ENCODE measurements around the gene AIPL1.
A peak's percentile ranks its signal among the peaks of the same experiment; 100 is the strongest.

The AIPL1 gene

DNA sequence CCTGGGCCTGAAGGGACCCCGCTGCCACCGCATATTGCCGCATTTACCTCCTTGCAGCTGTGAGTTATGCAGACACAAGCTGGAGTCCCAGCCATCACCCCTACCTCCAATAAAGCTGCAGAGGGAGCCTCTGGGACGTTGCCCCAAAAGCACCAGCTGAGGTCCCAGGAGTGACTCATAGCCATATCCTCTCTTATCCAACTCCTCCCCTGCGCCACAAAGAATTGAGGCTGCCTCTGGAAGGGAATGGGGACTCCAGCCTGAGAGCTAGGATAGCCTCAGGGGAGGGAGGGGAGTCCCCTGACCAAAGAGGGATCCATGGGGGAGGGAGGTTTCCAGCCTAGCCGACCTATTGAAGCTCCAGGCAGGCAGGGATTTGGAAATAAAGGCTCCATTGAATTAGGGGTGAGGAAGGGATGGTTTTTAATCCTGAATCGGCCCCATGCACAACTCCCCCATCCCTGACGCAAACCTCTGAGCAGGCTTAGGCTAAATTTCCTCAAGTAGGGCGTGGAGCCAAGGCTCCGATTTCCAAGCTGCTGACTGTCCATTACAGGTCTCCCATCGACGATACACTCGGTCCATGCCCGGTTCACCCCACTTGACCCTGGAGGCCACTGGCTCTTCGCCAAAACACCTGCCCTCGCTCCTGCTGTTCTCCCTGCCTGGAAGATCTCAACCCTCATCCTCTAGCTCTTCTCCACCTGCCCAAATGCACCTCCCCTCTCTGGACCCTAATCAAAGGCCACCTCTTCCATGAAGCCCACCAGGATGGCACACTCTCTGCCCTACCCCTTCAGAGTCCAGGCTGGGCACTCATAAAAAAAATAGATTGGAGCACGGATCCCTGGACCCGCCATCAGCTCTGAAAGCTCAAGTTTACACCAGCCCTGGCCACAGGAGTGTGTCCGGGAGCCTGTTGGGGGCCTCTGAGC, 36.9 kb upstream of the AIPL1 start:
- ATAC-seq (no peak), DNase-seq (no peak)
- H3K27ac Mint-ChIP-seq: no peak overlapping the region
- H3K4me3 Mint-ChIP-seq: no peak overlapping the region
- H3K4me1 Mint-ChIP-seq: peaks cover 6% of the 10 kb centered on the region
- no peaks in the 10 kb centered on the region for H3K9me3 Mint-ChIP-seq
- H3K27me3 Mint-ChIP-seq: no peaks in the 10 kb centered on the region

DNA sequence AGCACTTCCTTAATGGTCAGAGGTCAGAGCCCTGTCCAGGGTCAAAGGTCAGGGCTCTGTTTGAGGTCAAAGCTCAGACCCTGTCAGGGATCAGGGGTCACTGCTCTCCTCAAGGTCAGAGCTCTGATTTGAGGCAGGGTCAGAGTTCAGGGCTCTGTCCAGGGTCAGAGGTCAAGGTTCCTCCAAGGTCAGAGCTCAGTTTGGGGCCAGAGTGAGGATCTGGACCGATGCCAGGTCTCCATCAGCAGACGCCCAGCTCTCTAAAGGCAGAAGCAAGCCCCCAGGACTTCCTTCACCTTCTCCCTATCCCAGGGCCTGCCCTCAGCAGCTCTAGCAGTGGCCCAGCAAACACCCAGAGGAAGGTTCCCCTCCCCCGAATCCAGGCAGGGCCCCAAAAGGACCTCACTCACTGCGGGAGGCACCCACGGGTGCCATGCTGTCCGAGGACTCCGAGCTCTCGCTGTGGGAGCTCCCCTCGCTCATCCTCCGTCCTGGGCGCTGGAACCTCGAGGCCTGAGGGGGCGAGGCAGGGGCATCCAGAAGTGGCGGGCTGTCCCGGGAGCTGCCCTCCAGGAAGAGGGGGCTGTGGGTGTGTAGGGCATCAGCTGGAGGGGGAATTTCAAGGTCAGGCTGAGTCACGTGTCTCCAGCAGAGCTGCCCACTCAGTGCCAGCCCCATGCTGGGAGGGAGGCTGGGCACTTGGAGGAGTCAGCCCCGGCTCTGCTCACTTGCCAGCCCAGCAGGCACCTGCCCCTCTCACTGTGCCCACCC, 36.0 kb upstream of the AIPL1 start:
- Mint-ChIP-seq H3K27ac (no peak overlapping the region), H3K4me3 (no peak overlapping the region), H3K27me3 (no peaks in the 10 kb centered on the region), H3K4me1 (peaks cover 6% of the 10 kb centered on the region), H3K9me3 (no peaks in the 10 kb centered on the region)
- ATAC-seq (no peak), DNase-seq (no peak)

DNA sequence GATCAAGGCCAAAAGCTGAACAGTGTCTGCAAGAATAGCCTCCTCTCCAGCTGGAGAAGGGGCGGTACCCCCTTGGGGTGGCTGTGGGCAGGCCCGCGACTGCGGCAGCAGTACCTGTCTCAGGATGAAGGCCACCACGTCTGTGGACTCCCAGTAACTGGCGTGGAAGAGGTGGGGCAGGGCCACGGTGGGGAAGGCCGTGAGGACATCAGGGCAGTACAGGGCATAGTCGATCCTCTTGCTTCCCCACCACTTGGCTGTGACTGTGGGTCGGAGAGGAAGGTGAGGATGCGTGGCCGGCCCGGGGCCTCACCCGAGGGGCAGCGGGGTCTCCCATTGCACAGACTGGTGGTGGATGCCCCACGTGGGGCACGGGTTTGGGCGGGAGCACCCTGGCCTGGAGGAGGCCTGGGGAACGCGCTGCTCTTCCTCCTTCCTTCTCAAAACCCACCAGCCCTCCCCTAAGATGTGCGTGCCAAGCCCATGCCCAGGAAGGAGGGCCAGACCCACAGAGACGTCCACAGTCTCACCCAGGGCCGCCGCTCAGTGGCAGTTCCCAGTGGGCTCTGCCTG, 35.3 kb upstream of the AIPL1 start:
- Mint-ChIP-seq H3K27me3 (no peaks in the 10 kb centered on the region), H3K27ac (no peak overlapping the region), H3K4me1 (peaks cover 6% of the 10 kb centered on the region), H3K4me3 (no peak overlapping the region), H3K9me3 (no peaks in the 10 kb centered on the region)
- ATAC-seq (peak; percentile 17), DNase-seq (no peak)

DNA sequence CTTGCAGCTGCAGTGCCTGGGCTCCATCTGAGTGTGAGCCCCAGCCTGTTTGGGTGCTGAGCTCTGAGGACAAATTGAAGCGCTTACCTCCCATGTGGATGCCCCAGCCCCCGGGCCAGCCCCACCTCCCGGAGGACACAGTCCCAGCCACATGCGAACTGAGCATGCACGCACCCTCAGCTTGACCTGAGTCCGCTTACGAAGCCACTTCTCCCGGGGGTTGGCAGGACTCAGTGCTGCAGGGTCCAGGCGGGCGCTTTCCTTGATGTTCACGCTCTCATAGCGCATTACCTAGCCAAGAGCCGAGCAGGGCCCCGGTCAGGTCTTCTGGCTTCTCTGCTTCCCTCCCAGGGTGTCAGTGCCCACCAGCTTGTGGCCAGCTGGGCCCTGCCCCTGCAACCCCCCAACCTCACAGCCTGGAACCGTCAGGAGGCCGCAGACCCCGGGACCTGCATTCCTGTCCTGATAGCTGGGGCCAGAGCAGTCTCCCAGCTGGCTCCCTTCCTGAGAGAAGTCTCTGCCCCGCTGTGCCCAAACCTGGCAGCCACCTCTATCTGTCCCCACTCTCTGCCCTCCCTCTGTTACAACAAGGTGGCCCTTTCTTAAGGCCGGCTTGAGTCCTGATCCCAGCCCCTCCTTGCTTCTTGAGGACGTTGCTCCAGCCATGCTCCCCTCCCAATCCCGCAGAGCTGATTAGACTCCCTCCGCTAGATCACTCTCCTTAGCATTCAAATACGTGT, 33.3 kb upstream of the AIPL1 start:
- H3K4me1 Mint-ChIP-seq: peaks cover 5% of the 10 kb centered on the region
- H3K9me3 Mint-ChIP-seq: no peaks in the 10 kb centered on the region
- ATAC-seq (no peak), DNase-seq (no peak)
- H3K27ac Mint-ChIP-seq: no peak overlapping the region
- no peak overlapping the region for H3K4me3 Mint-ChIP-seq
- no peaks in the 10 kb centered on the region for H3K27me3 Mint-ChIP-seq

DNA sequence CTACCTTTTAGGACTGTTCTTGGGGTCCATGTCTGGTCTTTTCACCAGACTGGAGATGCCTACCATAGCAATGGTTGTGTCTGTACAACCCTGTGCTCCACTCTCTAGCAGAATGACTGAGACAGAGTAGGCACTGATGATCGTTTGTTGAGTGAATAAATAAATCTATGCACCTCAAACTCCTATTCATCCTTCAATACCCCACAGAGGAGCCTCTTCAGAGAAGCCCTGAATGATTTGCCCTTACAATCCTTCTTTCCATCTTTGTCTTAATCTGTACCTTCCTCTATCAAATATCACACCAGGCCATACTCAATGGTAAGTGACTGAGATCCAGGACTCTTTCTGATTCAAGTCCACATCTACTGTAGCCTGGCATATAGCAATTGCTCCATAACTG, 32.6 kb upstream of the AIPL1 start:
- H3K9me3 Mint-ChIP-seq: no peaks in the 10 kb centered on the region

DNA sequence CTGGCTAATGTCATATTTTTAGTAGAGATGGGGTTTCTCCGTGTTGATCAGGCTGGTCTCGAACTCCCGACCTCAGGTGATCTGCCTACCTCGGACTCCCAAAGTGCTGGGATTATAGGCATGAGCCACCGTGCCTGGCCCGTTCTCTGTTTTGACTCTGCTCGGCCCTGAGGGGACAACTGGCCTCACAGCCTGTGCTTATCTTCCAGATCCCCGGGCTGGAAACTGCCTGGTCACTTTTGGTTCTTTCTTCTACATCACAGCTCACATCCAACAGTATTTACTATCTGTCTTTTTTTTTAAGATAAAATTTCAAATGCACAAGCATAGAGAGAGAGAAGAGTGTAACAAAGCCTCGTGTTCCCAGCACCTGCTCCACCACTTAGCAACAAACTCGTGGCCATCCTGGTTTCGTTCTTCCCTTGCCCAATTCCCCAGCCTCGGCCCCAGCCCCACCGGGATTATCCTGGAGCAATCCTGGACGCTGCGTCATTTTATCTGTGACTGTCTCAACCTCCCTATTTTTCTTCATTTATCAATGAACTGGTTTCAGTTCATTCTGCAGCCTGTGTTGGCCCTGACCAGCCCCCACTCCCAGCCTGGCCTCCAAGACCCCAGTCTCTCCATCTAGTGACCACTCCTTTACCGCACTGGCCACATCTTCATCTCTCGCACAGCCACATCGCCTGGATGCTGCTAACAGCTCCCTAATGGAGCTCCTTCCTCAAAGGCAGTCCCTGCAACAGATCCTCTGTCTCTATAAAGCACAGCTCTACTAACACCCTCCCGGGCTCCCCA, 30.5 kb upstream of the AIPL1 start:
- Mint-ChIP-seq H3K27ac (no peak overlapping the region), H3K27me3 (no peaks in the 10 kb centered on the region), H3K4me1 (peaks cover 17% of the 10 kb centered on the region), H3K4me3 (no peak overlapping the region), H3K9me3 (no peaks in the 10 kb centered on the region)
- ATAC-seq (no peak), DNase-seq (no peak)

More for the DNA sequence above, 32.6 kb upstream of the AIPL1 start:
- Mint-ChIP-seq H3K4me3 (no peak overlapping the region), H3K4me1 (peaks cover 2% of the 10 kb centered on the region), H3K27me3 (no peaks in the 10 kb centered on the region), H3K27ac (peak overlapping the region in 1 of 2 donors; percentile 9)
- ATAC-seq (no peak), DNase-seq (no peak)

DNA sequence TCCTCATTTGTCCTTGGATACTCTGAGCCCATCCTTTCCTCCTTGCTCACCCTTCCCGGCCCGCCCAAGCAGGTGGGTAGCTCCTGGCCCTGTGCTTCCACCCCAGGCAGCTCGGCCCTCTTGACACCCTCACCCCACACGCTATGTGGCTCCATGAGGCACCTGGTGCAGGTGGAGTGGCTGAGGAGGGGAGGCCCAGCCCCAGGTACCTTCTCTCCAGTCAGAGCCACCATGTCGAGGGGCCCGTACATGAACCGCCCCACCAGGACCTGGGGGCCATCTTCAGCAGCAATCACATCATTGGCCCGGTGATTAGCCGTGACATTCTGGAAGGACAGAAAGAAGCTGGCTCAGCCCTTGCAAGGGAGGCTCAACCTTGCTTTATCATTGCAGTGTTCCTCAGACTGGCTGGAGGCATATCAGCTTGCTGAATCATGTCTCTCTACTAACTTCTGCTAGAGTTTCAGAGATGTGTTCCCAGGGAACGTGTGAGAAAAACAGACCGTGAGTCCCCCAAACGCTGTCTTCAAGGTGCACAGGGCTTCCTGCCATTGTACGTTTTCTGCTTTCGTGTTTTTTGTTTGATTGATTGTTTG, 29.6 kb upstream of the AIPL1 start:
- H3K27me3 Mint-ChIP-seq: no peaks in the 10 kb centered on the region
- peaks cover 17% of the 10 kb centered on the region for H3K4me1 Mint-ChIP-seq
- DNase-seq: no peak
- no peaks in the 10 kb centered on the region for H3K9me3 Mint-ChIP-seq
- no peak for ATAC-seq
- no peak overlapping the region for H3K4me3 Mint-ChIP-seq
- no peak overlapping the region for H3K27ac Mint-ChIP-seq

DNA sequence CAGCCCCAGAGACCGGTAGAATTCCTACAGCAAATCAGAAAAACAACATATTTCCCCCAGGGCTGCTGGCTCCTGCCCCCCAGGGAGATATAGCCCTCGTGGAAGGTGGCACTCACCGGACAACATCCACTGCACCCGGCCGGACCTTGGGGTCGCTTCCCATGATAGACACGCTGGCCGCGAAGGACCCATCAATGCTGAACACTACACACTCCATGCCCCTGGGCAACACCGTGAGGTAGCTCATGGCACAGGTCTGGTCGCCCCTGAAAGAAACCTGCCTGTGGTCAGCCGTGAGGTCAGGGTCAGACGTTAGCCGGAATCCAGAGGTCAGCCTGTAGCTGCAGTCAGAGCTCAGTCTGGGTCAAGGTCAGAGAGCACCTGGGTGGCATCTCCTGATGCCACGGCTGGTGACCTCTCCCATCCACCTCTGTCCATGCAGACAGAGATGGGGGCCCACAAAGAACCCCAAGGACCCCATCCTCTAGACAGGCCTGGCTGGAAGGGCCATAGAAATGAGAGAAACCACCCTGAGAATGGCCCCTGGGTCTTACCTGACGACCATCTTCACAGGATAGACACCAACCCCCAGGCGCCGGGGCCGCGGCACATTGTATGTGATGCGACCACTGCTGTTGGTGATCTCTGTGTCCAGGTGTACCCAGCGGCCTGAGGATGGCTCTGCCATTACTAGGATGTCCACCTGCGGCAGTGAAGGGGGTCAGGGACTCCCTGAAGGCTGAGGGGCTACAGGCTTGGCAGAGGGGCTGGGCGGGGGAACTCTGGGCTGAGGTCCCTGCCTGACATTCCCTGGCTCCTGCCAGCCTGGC, 28.9 kb upstream of the AIPL1 start:
- Mint-ChIP-seq H3K27me3 (no peaks in the 10 kb centered on the region), H3K27ac (no peak overlapping the region), H3K9me3 (no peaks in the 10 kb centered on the region), H3K4me1 (peaks cover 17% of the 10 kb centered on the region), H3K4me3 (no peak overlapping the region)
- ATAC-seq (no peak), DNase-seq (no peak)

DNA sequence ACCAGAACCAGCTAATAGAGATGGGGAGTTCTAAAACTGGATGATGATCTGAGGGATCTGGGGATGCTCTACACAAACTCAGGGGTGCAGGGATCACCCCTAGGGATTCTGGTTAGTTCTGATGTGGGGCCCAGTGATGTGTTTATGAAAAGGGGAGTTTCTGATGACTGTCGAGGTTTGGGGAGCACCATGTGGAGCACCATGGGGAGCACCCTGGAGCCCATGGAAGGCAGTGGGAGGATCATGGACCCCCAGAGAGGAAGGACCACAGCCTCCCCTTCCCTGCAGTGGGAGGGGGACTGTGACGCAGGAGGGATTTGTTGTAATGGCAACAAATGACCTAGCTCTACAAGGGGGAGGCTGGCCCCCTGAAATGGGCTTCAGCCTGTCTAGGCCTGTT, 27.8 kb upstream of the AIPL1 start:
- no peak overlapping the region for H3K27ac Mint-ChIP-seq
- H3K4me3 Mint-ChIP-seq: no peak overlapping the region
- no peaks in the 10 kb centered on the region for H3K27me3 Mint-ChIP-seq
- no peak for ATAC-seq
- DNase-seq: no peak
- H3K9me3 Mint-ChIP-seq: no peaks in the 10 kb centered on the region
- H3K4me1 Mint-ChIP-seq: peaks cover 17% of the 10 kb centered on the region

DNA sequence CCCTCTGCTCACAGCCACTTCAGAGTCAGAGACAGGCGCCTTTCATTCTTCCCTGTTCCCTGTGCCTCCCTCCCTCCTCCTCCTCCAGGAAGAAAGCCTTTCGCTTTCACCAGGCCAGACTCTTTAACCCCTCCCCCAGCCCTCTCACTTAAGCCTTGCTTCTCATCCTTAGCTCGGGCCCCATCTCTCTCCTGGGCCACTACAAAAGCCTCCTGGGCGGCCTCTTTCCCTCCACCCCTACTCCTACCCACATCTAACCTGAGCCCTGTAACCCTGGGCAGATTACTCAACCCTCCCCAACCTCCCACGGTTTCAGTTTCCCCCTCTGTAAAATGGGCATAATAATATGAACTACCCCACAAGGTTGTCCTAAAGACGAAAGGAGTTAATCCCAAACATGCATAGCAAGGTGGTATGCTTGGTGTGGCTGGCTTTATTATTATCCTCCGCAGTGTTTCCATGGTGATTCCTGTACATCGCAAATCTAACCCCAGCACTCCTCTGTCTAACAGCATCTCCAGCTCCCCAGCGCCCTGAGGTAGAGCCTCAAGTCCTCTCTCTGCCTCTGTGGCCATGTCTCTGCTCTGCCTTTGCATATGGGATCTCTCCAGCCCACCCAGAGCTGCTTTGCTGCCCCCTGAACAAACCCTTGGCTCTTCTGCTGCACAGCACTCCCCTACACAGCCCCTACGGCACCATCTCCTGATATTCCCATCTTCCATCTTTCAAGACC, 27.0 kb upstream of the AIPL1 start:
- DNase-seq: peak in 1 of 2 donors; percentile 32
- no peaks in the 10 kb centered on the region for H3K9me3 Mint-ChIP-seq
- H3K4me3 Mint-ChIP-seq: no peak overlapping the region
- ATAC-seq: peak; percentile 89
- H3K27ac Mint-ChIP-seq: peak overlapping the region in 1 of 2 donors; percentile 8
- peaks cover 21% of the 10 kb centered on the region for H3K4me1 Mint-ChIP-seq
- no peaks in the 10 kb centered on the region for H3K27me3 Mint-ChIP-seq

DNA sequence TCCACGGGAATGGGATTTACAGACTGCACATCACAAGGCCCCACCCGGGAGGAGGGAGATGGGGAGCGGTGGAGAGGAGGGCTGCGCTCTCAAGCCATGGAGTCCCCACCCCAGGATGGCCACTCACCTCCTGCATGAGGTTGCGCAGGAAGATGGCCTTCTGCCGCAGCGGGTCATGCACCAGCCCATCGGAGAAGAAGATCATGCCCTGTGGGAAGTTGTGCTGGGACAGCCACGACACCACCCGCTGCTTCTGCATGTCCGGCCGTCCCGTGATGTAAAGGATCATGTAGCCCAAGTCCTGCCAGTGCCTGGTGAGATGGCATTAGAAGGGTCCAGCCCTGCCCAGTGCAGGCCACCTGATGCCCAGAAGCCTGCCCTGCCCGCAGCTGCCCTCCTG, 26.3 kb upstream of the AIPL1 start:
- peak; percentile 3 for ATAC-seq

DNA sequence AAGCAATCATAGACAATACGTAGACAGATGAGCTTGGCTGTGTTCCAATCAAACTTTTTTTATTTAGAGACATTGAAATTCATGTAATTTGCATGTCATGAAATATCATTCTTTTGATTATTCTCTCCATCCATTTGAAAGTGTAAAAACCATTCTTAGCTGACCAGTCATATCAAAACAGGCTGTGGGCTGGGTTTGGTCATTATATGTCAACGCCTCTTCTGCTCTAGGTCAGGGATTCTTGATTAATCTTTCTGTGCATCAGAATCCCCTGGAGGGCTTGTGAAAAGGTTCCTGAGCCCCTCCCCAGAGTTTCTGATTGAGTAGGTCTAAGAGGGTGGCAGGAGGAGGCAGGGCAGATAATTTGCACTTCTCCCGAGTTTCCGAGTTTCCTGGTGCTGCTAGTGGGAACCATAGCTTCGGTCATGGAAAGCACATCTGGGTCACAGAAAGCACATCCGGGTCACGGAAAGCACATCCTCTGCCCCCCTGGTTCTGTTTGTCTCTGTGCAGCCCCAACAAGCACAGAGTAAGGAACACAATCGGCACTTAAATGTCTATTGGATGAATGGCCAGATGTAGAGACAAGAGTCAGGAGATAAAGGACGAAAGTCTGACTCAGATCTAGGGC, 25.7 kb upstream of the AIPL1 start:
- peaks cover 27% of the 10 kb centered on the region for H3K4me1 Mint-ChIP-seq
- H3K9me3 Mint-ChIP-seq: no peaks in the 10 kb centered on the region
- ATAC-seq (no peak), DNase-seq (no peak)
- no peak overlapping the region for H3K4me3 Mint-ChIP-seq
- no peaks in the 10 kb centered on the region for H3K27me3 Mint-ChIP-seq
- no peak overlapping the region for H3K27ac Mint-ChIP-seq

More for the DNA sequence above, 26.3 kb upstream of the AIPL1 start:
- Mint-ChIP-seq H3K4me3 (no peak overlapping the region), H3K27me3 (no peaks in the 10 kb centered on the region), H3K4me1 (peaks cover 27% of the 10 kb centered on the region), H3K27ac (no peak overlapping the region), H3K9me3 (no peaks in the 10 kb centered on the region)
- DNase-seq: no peak

DNA sequence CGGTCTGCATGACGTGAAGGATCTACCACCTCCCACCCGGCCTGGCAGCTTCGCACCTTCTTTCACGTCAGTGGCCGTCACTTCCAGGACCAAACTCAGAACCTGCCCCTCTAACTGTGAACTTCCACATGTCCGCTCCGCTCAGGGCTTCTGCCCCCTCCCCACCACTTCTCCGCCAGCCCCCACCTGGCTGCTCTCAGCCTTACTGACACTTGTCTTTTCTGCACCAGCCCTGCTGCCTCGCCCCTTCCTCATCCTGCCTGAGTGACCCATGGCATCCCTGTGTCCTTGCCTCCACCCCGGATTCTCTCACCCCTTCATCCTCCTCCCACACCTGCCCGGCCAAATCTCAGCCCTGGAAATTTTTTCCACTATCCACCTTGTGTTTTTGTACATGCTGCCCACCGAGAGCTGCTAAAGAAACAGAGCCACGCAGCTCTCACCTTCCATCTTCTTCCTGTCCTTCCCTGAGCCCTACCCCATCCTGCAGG, 23.6 kb upstream of the AIPL1 start:
- ATAC-seq (no peak), DNase-seq (no peak)
- Mint-ChIP-seq H3K4me1 (peaks cover 36% of the 10 kb centered on the region), H3K27me3 (peaks cover 12% of the 10 kb centered on the region), H3K4me3 (no peak overlapping the region), H3K27ac (no peak overlapping the region), H3K9me3 (no peaks in the 10 kb centered on the region)
